ENCODE results near the gene LAMC3. TPM values are rescaled to one million over a fixed set of nuclear protein-coding genes. Genes with fewer than 3 reads are reported as not detected.

Gene LAMC3
- total RNA-seq, 1 donor from 2014 or later, result 0.20 TPM

- peaks cover 3% of the 10 kb centered on the region for H3K9me3 Mint-ChIP-seq (ENCODE audit: unreplicated experiment)
- Histone ChIP-seq H3K4me3 (ENCODE audit: insufficient read depth, low read depth, low read length) (no peak overlapping the region), H3K27me3 (ENCODE audit: insufficient read depth, low read length) (peaks cover 30% of the 10 kb centered on the region), H3K9me3 (ENCODE audit: insufficient read depth, low read depth, low read length) (no peaks in the 10 kb centered on the region), H3K4me2 (ENCODE audit: low read length) (no peak overlapping the region), H3K79me2 (ENCODE audit: insufficient read depth, low read length) (no peaks in the 10 kb centered on the region), H3K27ac (ENCODE audit: low read depth, low read length) (no peak overlapping the region), H3K9ac (ENCODE audit: low read length) (no peak overlapping the region), H2AFZ (ENCODE audit: low read depth, low read length) (no peak overlapping the region), H3K36me3 (ENCODE audit: insufficient read depth, low read length) (no peaks in the 10 kb centered on the region), H3K4me1 (ENCODE audit: insufficient read depth, low read length) (no peaks in the 10 kb centered on the region), H4K20me1 (ENCODE audit: insufficient read depth, low read length) (no peaks in the 10 kb centered on the region)
- H3K27me3 Mint-ChIP-seq (ENCODE audit: low read depth, unreplicated experiment), result peaks cover 50% of the 10 kb centered on the region
- FAIRE-seq (no peak), DNase-seq (ENCODE audit: low read depth) (no peak)
- H3K36me3 Mint-ChIP-seq (ENCODE audit: low read depth, unreplicated experiment), result no peaks in the 10 kb centered on the region
- TF ChIP-seq CTCF (IDR thresholded peaks at IDR 0.05; ENCODE audit: insufficient read depth, low read depth, low read length) (no peak), EZH2 (IDR thresholded peaks at IDR 0.05; ENCODE audit: insufficient read depth, low read length) (no peak)
- H3K4me3 Mint-ChIP-seq (ENCODE audit: unreplicated experiment), result no peak overlapping the region
- no peaks in the 10 kb centered on the region for H3K4me1 Mint-ChIP-seq (ENCODE audit: low read depth, unreplicated experiment)
- no peak overlapping the region for H3K27ac Mint-ChIP-seq (ENCODE audit: unreplicated experiment)
Observed at GRCh38 chr9:130983359-130983670, 25.7 kb upstream of the LAMC3 start.

- Mint-ChIP-seq H3K4me1 (ENCODE audit: low read depth, unreplicated experiment) (no peaks in the 10 kb centered on the region), H3K27ac (ENCODE audit: unreplicated experiment) (no peak overlapping the region), H3K9me3 (ENCODE audit: unreplicated experiment) (peaks cover 4% of the 10 kb centered on the region), H3K36me3 (ENCODE audit: low read depth, unreplicated experiment) (no peaks in the 10 kb centered on the region), H3K27me3 (ENCODE audit: low read depth, unreplicated experiment) (peaks cover 53% of the 10 kb centered on the region), H3K4me3 (ENCODE audit: unreplicated experiment) (no peak overlapping the region)
- Histone ChIP-seq H3K9me3 (ENCODE audit: insufficient read depth, low read depth, low read length) (no peaks in the 10 kb centered on the region), H3K27me3 (ENCODE audit: insufficient read depth, low read length) (peaks cover 30% of the 10 kb centered on the region), H3K4me2 (ENCODE audit: low read length) (no peak overlapping the region), H4K20me1 (ENCODE audit: insufficient read depth, low read length) (no peaks in the 10 kb centered on the region), H3K36me3 (ENCODE audit: insufficient read depth, low read length) (no peaks in the 10 kb centered on the region), H3K79me2 (ENCODE audit: insufficient read depth, low read length) (no peaks in the 10 kb centered on the region), H3K4me3 (ENCODE audit: insufficient read depth, low read depth, low read length) (no peak overlapping the region), H3K9ac (ENCODE audit: low read length) (no peak overlapping the region), H3K27ac (ENCODE audit: low read depth, low read length) (no peak overlapping the region), H3K4me1 (ENCODE audit: insufficient read depth, low read length) (no peaks in the 10 kb centered on the region), H2AFZ (ENCODE audit: low read depth, low read length) (no peak overlapping the region)
- FAIRE-seq, result no peak
- TF ChIP-seq CTCF (IDR thresholded peaks at IDR 0.05; ENCODE audit: insufficient read depth, low read depth, low read length), result no peak
- TF ChIP-seq EZH2 (IDR thresholded peaks at IDR 0.05; ENCODE audit: insufficient read depth, low read length), result no peak
- no peak for DNase-seq (ENCODE audit: low read depth)
Observed at GRCh38 chr9:130983970-130984369, 25.0 kb upstream of the LAMC3 start.

GRCh38 chr9:130984521-130984920, 24.5 kb upstream of the LAMC3 start:
- H2AFZ ChIP-seq (ENCODE audit: low read depth, low read length), result no peak overlapping the region
- H3K36me3 ChIP-seq (ENCODE audit: insufficient read depth, low read length), result no peaks in the 10 kb centered on the region
- H3K27ac ChIP-seq (ENCODE audit: low read depth, low read length), result no peak overlapping the region
- TF ChIP-seq EZH2 (IDR thresholded peaks at IDR 0.05; ENCODE audit: insufficient read depth, low read length) (no peak), CTCF (IDR thresholded peaks at IDR 0.05; ENCODE audit: insufficient read depth, low read depth, low read length) (no peak)
- Mint-ChIP-seq H3K27me3 (ENCODE audit: low read depth, unreplicated experiment) (peaks cover 51% of the 10 kb centered on the region), H3K36me3 (ENCODE audit: low read depth, unreplicated experiment) (no peaks in the 10 kb centered on the region), H3K27ac (ENCODE audit: unreplicated experiment) (no peak overlapping the region), H3K4me3 (ENCODE audit: unreplicated experiment) (no peak overlapping the region), H3K9me3 (ENCODE audit: unreplicated experiment) (peaks cover 4% of the 10 kb centered on the region), H3K4me1 (ENCODE audit: low read depth, unreplicated experiment) (no peaks in the 10 kb centered on the region)
- H3K4me1 ChIP-seq (ENCODE audit: insufficient read depth, low read length), result no peaks in the 10 kb centered on the region
- H3K4me3 ChIP-seq (ENCODE audit: insufficient read depth, low read depth, low read length), result no peak overlapping the region
- no peak for DNase-seq (ENCODE audit: low read depth)
- H3K4me2 ChIP-seq (ENCODE audit: low read length), result no peak overlapping the region
- no peak for FAIRE-seq
- H3K79me2 ChIP-seq (ENCODE audit: insufficient read depth, low read length), result no peaks in the 10 kb centered on the region
- H3K9ac ChIP-seq (ENCODE audit: low read length), result no peak overlapping the region
- peaks cover 29% of the 10 kb centered on the region for H3K27me3 ChIP-seq (ENCODE audit: insufficient read depth, low read length)
- no peaks in the 10 kb centered on the region for H3K9me3 ChIP-seq (ENCODE audit: insufficient read depth, low read depth, low read length)
- H4K20me1 ChIP-seq (ENCODE audit: insufficient read depth, low read length), result no peaks in the 10 kb centered on the region

Data from astrocyte (in vitro differentiated cells and primary cell).